MM.1S (cell line): ENCODE measurements around the gene GPC1.

Source experiments
- DNase-seq: peaks from one replicate; pipeline ENCODE4 v3.0.0-alpha.2; 2015
- H2AFZ ChIP-seq: fragments of 300-600 bp; sonication (generic); 2 replicates; pipeline ENCODE4 v1.6.0; 2016; ENCODE audit warnings: antibody characterized with exemption, low read length
- H3F3A ChIP-seq: fragments of 300-600 bp; sonication (generic); 2 replicates; pipeline ENCODE4 v1.6.1; 2016; ENCODE audit warnings: mild to moderate bottlenecking, antibody characterized with exemption, low read length, moderate library complexity, mixed read lengths; ENCODE audit not compliant: insufficient read depth
- H3K27ac ChIP-seq: fragments of 300-600 bp; sonication (generic); 2 replicates; pipeline ENCODE4 v1.5.1; 2016; ENCODE audit warnings: mild to moderate bottlenecking, low read length
- H3K27me3 ChIP-seq: fragments of 300-600 bp; sonication (generic); replicated peaks from 2 replicates; pipeline ENCODE4 v1.6.0; 2016; ENCODE audit warnings: low read length; ENCODE audit not compliant: insufficient read depth
- H3K36me3 ChIP-seq: fragments of 300-600 bp; sonication (generic); replicated peaks from 2 replicates; pipeline ENCODE4 v1.6.1; 2016; ENCODE audit warnings: mild to moderate bottlenecking, low read length, mixed read lengths; ENCODE audit not compliant: insufficient read depth
- H3K4me1 ChIP-seq: fragments of 300-600 bp; sonication (generic); 2 replicates; pipeline ENCODE4 v1.6.1; 2016; ENCODE audit warnings: low read length, mixed read lengths
- H3K4me2 ChIP-seq: fragments of 300-600 bp; sonication (generic); 2 replicates; pipeline ENCODE4 v1.6.0; 2016; ENCODE audit warnings: low read depth, low read length
- H3K4me3 ChIP-seq: fragments of 300-600 bp; sonication (generic); 2 replicates; pipeline ENCODE4 v1.5.1; 2016; ENCODE audit warnings: low read length, mixed read lengths
- H3K79me2 ChIP-seq: fragments of 300-600 bp; sonication (generic); 2 replicates; pipeline ENCODE4 v1.6.1; 2016; ENCODE audit warnings: mixed run types, low read length, mixed read lengths
- H3K9ac ChIP-seq: fragments of 300-600 bp; sonication (generic); 2 replicates; pipeline ENCODE4 v1.6.1; 2016; ENCODE audit warnings: low read length, mixed read lengths
- H3K9me2 ChIP-seq: fragments of 300-600 bp; sonication (generic); replicated peaks from 2 replicates; pipeline ENCODE4 v1.6.1; 2016; ENCODE audit warnings: mild to moderate bottlenecking, low read length, mixed read lengths; ENCODE audit not compliant: insufficient read depth
- H3K9me3 ChIP-seq: fragments of 300-600 bp; sonication (generic); replicated peaks from 2 replicates; pipeline ENCODE4 v1.6.1; 2016; ENCODE audit warnings: mild to moderate bottlenecking, low read length, mixed read lengths; ENCODE audit not compliant: insufficient read depth
- H4K20me1 ChIP-seq: fragments of 300-600 bp; sonication (generic); 2 replicates; pipeline ENCODE4 v1.6.1; 2016; ENCODE audit warnings: mild to moderate bottlenecking, low read length, moderate library complexity, mixed read lengths; ENCODE audit not compliant: insufficient read depth
- CTCF ChIP-seq: fragments of 300-600 bp; sonication (generic); IDR thresholded peaks from 2 replicates; pipeline ENCODE4 v1.5.1; 2016; ENCODE audit warnings: antibody characterized with exemption, low read length, mixed read lengths
- EZH2 ChIP-seq: fragments of 300-600 bp; sonication (generic); optimal IDR thresholded peaks from 2 replicates; pipeline ENCODE3; 2017; ENCODE audit warnings: low read depth, mild to moderate bottlenecking, antibody characterized with exemption, low read length, mixed read lengths
- EZH2phosphoT487 ChIP-seq: fragments of 300-600 bp; sonication (generic); IDR thresholded peaks from 2 replicates; pipeline ENCODE4 v1.6.1; 2018; ENCODE audit warnings: antibody characterized with exemption, low read length

Gene GPC1

GRCh38 chr2:240512666-240513535 is 77.4 kb downstream of the GPC1 start:
- Histone ChIP-seq H3K27ac (no peak overlapping the region), H3K4me2 (no peak overlapping the region), H3K79me2 (no peaks in the 10 kb centered on the region), H3K27me3 (no peaks in the 10 kb centered on the region), H3K9me3 (no peaks in the 10 kb centered on the region), H2AFZ (no peak overlapping the region), H4K20me1 (no peaks in the 10 kb centered on the region), H3K9ac (no peak overlapping the region), H3K9me2 (no peaks in the 10 kb centered on the region), H3K4me3 (no peak overlapping the region), H3K36me3 (no peaks in the 10 kb centered on the region), H3F3A (peaks cover 6% of the 10 kb centered on the region; the same call in 1 of the 2 replicates), H3K4me1 (0 out of 2 replicates have a peak, but pooled peaks cover 5% of the 10 kb centered on the region)
- no peak for TF ChIP-seq EZH2
- TF ChIP-seq EZH2phosphoT487: no peak
- TF ChIP-seq CTCF: no peak
- no peak for DNase-seq

GRCh38 chr2:240513549-240514287 is 78.3 kb downstream of the GPC1 start:
- H4K20me1 ChIP-seq: no peaks in the 10 kb centered on the region
- H3K9me3 ChIP-seq: no peaks in the 10 kb centered on the region
- H3K27ac ChIP-seq: no peak overlapping the region
- TF ChIP-seq CTCF: peak; percentile 89
- TF ChIP-seq EZH2phosphoT487: no peak
- peaks cover 6% of the 10 kb centered on the region; the same call in 1 of the 2 replicates for H3F3A ChIP-seq
- no peaks in the 10 kb centered on the region for H3K9me2 ChIP-seq
- H3K79me2 ChIP-seq: no peaks in the 10 kb centered on the region
- H2AFZ ChIP-seq: no peak overlapping the region
- 0 out of 2 replicates have a peak, but pooled peaks cover 5% of the 10 kb centered on the region for H3K4me1 ChIP-seq
- H3K4me2 ChIP-seq: no peak overlapping the region
- no peaks in the 10 kb centered on the region for H3K27me3 ChIP-seq
- peak; percentile 70 for DNase-seq
- H3K4me3 ChIP-seq: no peak overlapping the region
- no peak overlapping the region for H3K9ac ChIP-seq
- no peaks in the 10 kb centered on the region for H3K36me3 ChIP-seq

GRCh38 chr2:240514631-240515030 is 79.2 kb downstream of the GPC1 start:
- H3K36me3 ChIP-seq: no peaks in the 10 kb centered on the region
- H3F3A ChIP-seq: peaks cover 6% of the 10 kb centered on the region; the same call in 1 of the 2 replicates
- no peak overlapping the region for H2AFZ ChIP-seq

More at GRCh38 chr2:240514631-240515030, 79.2 kb downstream of the GPC1 start:
- Histone ChIP-seq H3K79me2 (no peaks in the 10 kb centered on the region), H4K20me1 (no peaks in the 10 kb centered on the region), H3K4me2 (no peak overlapping the region), H3K9ac (no peak overlapping the region), H3K9me2 (no peaks in the 10 kb centered on the region), H3K9me3 (no peaks in the 10 kb centered on the region), H3K27me3 (no peaks in the 10 kb centered on the region), H3K4me1 (0 out of 2 replicates have a peak, but pooled peaks cover 5% of the 10 kb centered on the region), H3K27ac (no peak overlapping the region), H3K4me3 (no peak overlapping the region)
- DNase-seq: no peak
- TF ChIP-seq EZH2 (no peak), CTCF (no peak), EZH2phosphoT487 (no peak)
